IMR-90 (cell line): ENCODE data around the gene GCN1. TPM values are rescaled to one million over a fixed set of nuclear protein-coding genes. Genes with fewer than 3 reads are reported as not detected.

Source experiments
- ATAC-seq: fragments of 200-7000 bp; cut with Tn5 transposase; 2 replicates; pipeline ENCODE4 v1.9.1; 2020; ENCODE audit warnings: low read depth, mild to moderate bottlenecking, moderate library complexity
- BruUV-seq: library from RNA; stranded (reverse); fragments of 400-500 nt; replicated peaks from 2 replicates; lab custom pipeline; 2021; lab: Mats Ljungman, UMichigan
- CTCF ChIA-PET: fragments of 300-600 bp; formaldehyde crosslinking; extraction: SDS; loops from one replicate; lab custom pipeline; 2021; ENCODE audit warnings: antibody characterized with exemption; lab: Yijun Ruan, JAX
- POLR2A ChIA-PET: fragments of 300-600 bp; sonication (Branson Sonifier 250); formaldehyde crosslinking; loops from one replicate; lab custom pipeline; 2022; ENCODE audit warnings: antibody characterized with exemption; ENCODE audit not compliant: unreplicated experiment; lab: Charles Lee
- DNase-seq: peaks from one replicate; pipeline ENCODE4 v3.0.0; 2013
- H2AFZ ChIP-seq: replicated peaks from 2 replicates; pipeline ENCODE3; 2013; ENCODE audit warnings: low read length, mild to moderate bottlenecking; ENCODE audit not compliant: poor library complexity
- H2AK5ac ChIP-seq: 2 replicates; pipeline ENCODE4 v1.6.1; 2013; ENCODE audit warnings: low read depth, low read length, inconsistent platforms
- H2AK9ac ChIP-seq: replicated peaks from 2 replicates; pipeline ENCODE3; 2013; ENCODE audit warnings: mild to moderate bottlenecking, low read depth, low read length, moderate library complexity; ENCODE audit not compliant: poor library complexity
- H2BK120ac ChIP-seq: 2 replicates; pipeline ENCODE4 v1.6.1; 2013; ENCODE audit warnings: low read depth, low read length, inconsistent platforms
- H2BK15ac ChIP-seq: 3 replicates; pipeline ENCODE4 v1.6.1; 2013; ENCODE audit warnings: low read depth, low read length, inconsistent platforms
- H2BK20ac ChIP-seq: 2 replicates; pipeline ENCODE4 v1.6.1; 2013; ENCODE audit warnings: low read depth, mild to moderate bottlenecking, inconsistent platforms, low read length, moderate library complexity
- H2BK5ac ChIP-seq: 2 replicates; pipeline ENCODE4 v1.6.1; 2013; ENCODE audit warnings: mild to moderate bottlenecking, low read depth, low read length, inconsistent platforms; ENCODE audit not compliant: poor library complexity, severe bottlenecking
- H3K14ac ChIP-seq: replicated peaks from 2 replicates; pipeline ENCODE4 v1.6.1; 2013; ENCODE audit warnings: low read depth, low read length, inconsistent platforms
- H3K18ac ChIP-seq: 2 replicates; pipeline ENCODE4 v1.6.1; 2013; ENCODE audit warnings: low read depth, low read length, control low read depth
- H3K23ac ChIP-seq: 2 replicates; pipeline ENCODE4 v1.6.1; 2013; ENCODE audit warnings: low read depth, low read length, inconsistent platforms
- H3K27ac ChIP-seq: 2 replicates; pipeline ENCODE4 v1.5.1; 2013; ENCODE audit warnings: mild to moderate bottlenecking, control low read depth, low read length; ENCODE audit not compliant: insufficient read depth
- H3K27me3 ChIP-seq: 2 replicates; pipeline ENCODE4 v1.6.1; 2013; ENCODE audit warnings: low read length; ENCODE audit not compliant: control insufficient read depth, insufficient read depth
- H3K36me3 ChIP-seq: 2 replicates; pipeline ENCODE4 v1.6.1; 2013; ENCODE audit warnings: low read length, mixed read lengths; ENCODE audit not compliant: control insufficient read depth, insufficient read depth
- H3K4ac ChIP-seq: 2 replicates; pipeline ENCODE4 v1.6.1; 2013; ENCODE audit warnings: low read depth, low read length, inconsistent platforms
- H3K4me1 ChIP-seq: 2 replicates; pipeline ENCODE4 v1.6.1; 2013; ENCODE audit warnings: low read length, mixed read lengths; ENCODE audit not compliant: control insufficient read depth, insufficient read depth
- H3K4me2 ChIP-seq: 2 replicates; pipeline ENCODE4 v1.6.1; 2013; ENCODE audit warnings: low read depth, mild to moderate bottlenecking, control low read depth, low read length, moderate library complexity
- H3K4me3 ChIP-seq: 2 replicates; pipeline ENCODE4 v1.5.1; 2013; ENCODE audit warnings: low read depth, mild to moderate bottlenecking, control low read depth, low read length, moderate library complexity; ENCODE audit not compliant: insufficient read depth
- H3K56ac ChIP-seq: 2 replicates; pipeline ENCODE4 v1.6.1; 2013; ENCODE audit warnings: low read length, inconsistent platforms; ENCODE audit not compliant: insufficient read depth; ENCODE audit errors: extremely low read depth
- H3K79me1 ChIP-seq, 2 experiments: 2 replicates each; pipeline ENCODE4 v1.6.1; 2013; ENCODE audit warnings: low read length in 2 of 2, inconsistent platforms in 1 of 2, low read depth in 1 of 2
- H3K9ac ChIP-seq: 2 replicates; pipeline ENCODE4 v1.6.1; 2013; ENCODE audit warnings: low read depth, low read length, control low read depth
- H3K9me1 ChIP-seq: 2 replicates; pipeline ENCODE4 v1.6.1; 2013; ENCODE audit warnings: low read length, inconsistent platforms; ENCODE audit not compliant: insufficient read depth
- H3K9me3 ChIP-seq: 2 replicates; pipeline ENCODE4 v1.6.1; 2013; ENCODE audit warnings: low read length; ENCODE audit not compliant: control insufficient read depth, insufficient read depth
- H4K20me1 ChIP-seq: 2 replicates; pipeline ENCODE4 v1.6.1; 2013; ENCODE audit warnings: low read length, inconsistent platforms; ENCODE audit not compliant: insufficient read depth
- H4K5ac ChIP-seq: 2 replicates; pipeline ENCODE4 v1.6.1; 2013; ENCODE audit warnings: mild to moderate bottlenecking, low read depth, low read length, control low read depth
- H4K8ac ChIP-seq, 2 experiments: 2 replicates each; pipeline ENCODE4 v1.6.1; 2013; ENCODE audit warnings: low read depth in 2 of 2, low read length in 2 of 2, control low read depth in 1 of 2, inconsistent platforms in 1 of 2
- H4K91ac ChIP-seq: 2 replicates; pipeline ENCODE4 v1.6.1; 2013; ENCODE audit warnings: low read depth, low read length, inconsistent platforms; ENCODE audit not compliant: insufficient read depth
- BHLHE40 ChIP-seq: fragments of 150-350 bp; IDR thresholded peaks from 2 replicates; pipeline ENCODE4 v1.6.1; 2016; ENCODE audit warnings: mild to moderate bottlenecking, low read depth, low read length
- CHD1 ChIP-seq: IDR thresholded peaks from 2 replicates; pipeline ENCODE4 v1.6.1; 2012; ENCODE audit warnings: low read depth, low read length, improper control_type of control experiment
- MAZ ChIP-seq: IDR thresholded peaks from 2 replicates; pipeline ENCODE4 v1.6.1; 2012; ENCODE audit warnings: low read depth, mild to moderate bottlenecking, low read length, improper control_type of control experiment, moderate library complexity, borderline replicate concordance
- MXI1 ChIP-seq: IDR thresholded peaks from 2 replicates; pipeline ENCODE4 v1.6.1; 2012; ENCODE audit warnings: low read depth, mild to moderate bottlenecking, low read length, moderate library complexity, borderline replicate concordance
- POLR2A ChIP-seq: IDR thresholded peaks from 2 replicates; pipeline ENCODE4 v1.6.1; 2012; ENCODE audit warnings: mild to moderate bottlenecking, low read depth, low read length
- RCOR1 ChIP-seq: IDR thresholded peaks from 2 replicates; pipeline ENCODE4 v1.6.1; 2012; ENCODE audit warnings: mild to moderate bottlenecking, low read length, improper control_type of control experiment; ENCODE audit not compliant: insufficient replicate concordance
- RFX5 ChIP-seq: IDR thresholded peaks from 2 replicates; pipeline ENCODE4 v1.8.0; 2012; ENCODE audit warnings: low read depth, mild to moderate bottlenecking, low read length, moderate library complexity
- WGBS, 2 experiments: methylation state at CpG; one replicate each; pipeline versions ENCODE4 v1.1.5 to v1.1.7; 2013; ENCODE audit warnings: missing lambda C conversion rate in 2 of 2; ENCODE audit not compliant: insufficient read length in 1 of 2; ENCODE audit errors: extremely low coverage in 2 of 2; 5-methylcytosine and 5-hydroxymethylcytosine counted together
- dilution Hi-C: fragments of 300-500 bp; cut with HindIII; formaldehyde crosslinking; loops from one replicate; pipeline ENCODE4 v1.14.3; 2018; ENCODE audit warnings: low sequenced_read_pairs; ENCODE audit not compliant: unreplicated experiment
- in situ Hi-C: fragments of 300-500 bp; cut with MboI; formaldehyde crosslinking; loops from 3 replicates; pipeline ENCODE4 v1.14.3; 2019; ENCODE audit warnings: low sequenced_read_pairs, inconsistent platforms, mixed read lengths
- intact Hi-C: fragments of 100-400 bp; cut with micrococcal nuclease; formaldehyde crosslinking; loops from 2 replicates; pipeline ENCODE4 v1.10.0; 2022
- polyA plus RNA-seq, 3 experiments: library from polyadenylated mRNA; depleted of rRNA; stranded (reverse); fragments of >200 nt; gene quantifications; 2 replicates each; pipeline ENCODE4 v1.2.3, GENCODE V29; 2012; ENCODE audit warnings: low replicate concordance in 1 of 3
- total RNA-seq: library from RNA; depleted of rRNA; stranded (reverse); fragments of >200 nt; gene quantifications from 2 replicates; pipeline ENCODE4 v1.2.3, GENCODE V29; 2012

GCN1 gene
- total and polyA plus RNA-seq, 2 of the 4 experiments (the other 2 are of a cell fraction), result 57.8 to 77.6 TPM

- peak; percentile 66 for TF ChIP-seq RCOR1
- TF ChIP-seq MAZ, result peak; percentile 80
- TF ChIP-seq BHLHE40, result peak; percentile 62
- TF ChIP-seq CHD1, result no peak
- peak; percentile 19 for TF ChIP-seq POLR2A
Observed at GRCh38 chr12:120231316-120232011, 36.9 kb upstream of the GCN1 start (continued).

- Histone ChIP-seq H3K14ac (peak overlapping the region; percentile 100), H3K23ac (peak overlapping the region; percentile 97), H4K20me1 (peaks cover 24% of the 10 kb centered on the region), H3K4ac (peak overlapping the region; percentile 100), H3K56ac (peak overlapping the region; percentile 98), H3K27me3 (no peaks in the 10 kb centered on the region), H4K5ac (peak overlapping the region; percentile 95), H4K91ac (peak overlapping the region; percentile 100), H3K4me2 (peak overlapping the region; percentile 66), H2AK9ac (peak overlapping the region; percentile 96), H3K4me1 (peaks cover 63% of the 10 kb centered on the region), H3K9me3 (no peaks in the 10 kb centered on the region), H4K8ac (peak overlapping the region; percentile 87 to 97), H3K9ac (peak overlapping the region; percentile 76), H3K79me1 (peaks cover 10 to 77% of the 10 kb centered on the region in 2 experiments; a peak in 3 of 4 replicates), H3K4me3 (no peak overlapping the region), H2BK120ac (peak overlapping the region; percentile 99), H3K27ac (peak overlapping the region; percentile 92), H3K36me3 (peaks cover 4% of the 10 kb centered on the region), H2AFZ (peak overlapping the region; percentile 26), H2BK15ac (peak overlapping the region; percentile 81), H3K9me1 (peaks cover 32% of the 10 kb centered on the region), H2AK5ac (peak overlapping the region; percentile 95), H2BK20ac (peak overlapping the region; percentile 99), H3K18ac (peak overlapping the region; percentile 94), H2BK5ac (peak overlapping the region; percentile 98)
- peak; percentile 0 for ATAC-seq
- POLR2A ChIA-PET, result interaction anchor here (0.5 to 4.3 kb wide), 9 partner anchors 8 to 1765 kb away, joined by 3 to 39 read pairs (median 7); partner anchors contain the start of genes PXN, RNU4-1, RNU4-2 and RPLP0
- intact Hi-C loops (loop anchor here (2.0 kb wide), 1 partner anchor 26 kb away; no protein-coding TSS in a partner anchor), in situ Hi-C loops (no loop called here), dilution Hi-C loops (no loop called here)
- no CpG with 5 or more reads among the region's 6 CpGs for WGBS, 2 experiments
- no TSS peak for BruUV-seq
- TF ChIP-seq RFX5, result no peak
- TF ChIP-seq POLR2A, result peak; percentile 20; the same call in 1 of the 2 replicates
- no peak for TF ChIP-seq MXI1
- no peak for DNase-seq
- CTCF ChIA-PET, result interaction anchor here (1.0 to 7.8 kb wide), 3 partner anchors 13 to 34 kb away, joined by 3 to 116 read pairs (median 5); partner anchors contain the start of gene PXN
Observed at GRCh38 chr12:120230974-120231315, 36.4 kb upstream of the GCN1 start.
